Keratinocyte (primary cell): ENCODE data around the gene SMC5. TPM values are rescaled to one million over a fixed set of nuclear protein-coding genes. Genes with fewer than 3 reads are reported as not detected.

Source experiments
- DNase-seq: peaks from one replicate; pipeline ENCODE4 v3.0.0-alpha.2; 2011; ENCODE audit warnings: low read depth, missing footprints, low spot score
- FAIRE-seq: peaks from 2 replicates; lab custom pipeline; 2011; peaks lifted over from hg19 to GRCh38; lab: Jason Lieb, UNC
- H2AFZ ChIP-seq: 2 replicates; pipeline ENCODE4 v1.6.0; 2012; ENCODE audit warnings: low read length, control low read depth, inconsistent platforms; ENCODE audit not compliant: control insufficient read depth
- H3K27ac ChIP-seq: 2 replicates; pipeline ENCODE4 v1.5.1; 2011; ENCODE audit warnings: low read length; ENCODE audit not compliant: control insufficient read depth, insufficient read depth
- H3K27me3 ChIP-seq: 3 replicates; pipeline ENCODE4 v1.6.0; 2011; ENCODE audit warnings: low read length; ENCODE audit not compliant: control insufficient read depth, insufficient read depth; ENCODE audit errors: extremely low read depth
- H3K36me3 ChIP-seq, 2 experiments: 2 replicates in 1 of 2; 3 replicates in 1 of 2; pipeline ENCODE4 v1.5.1; 2011; ENCODE audit warnings: low read length in 2 of 2, mild to moderate bottlenecking in 1 of 2; ENCODE audit not compliant: control insufficient read depth in 2 of 2, insufficient read depth in 2 of 2; ENCODE audit errors: extremely low read depth in 1 of 2
- H3K4me1 ChIP-seq: 3 replicates; pipeline ENCODE4 v1.5.1; 2011; ENCODE audit warnings: low read length; ENCODE audit not compliant: control insufficient read depth, insufficient read depth; ENCODE audit errors: extremely low read depth
- H3K4me2 ChIP-seq: 3 replicates; pipeline ENCODE4 v1.6.0; 2011; ENCODE audit warnings: low read depth, low read length; ENCODE audit not compliant: control insufficient read depth, insufficient read depth; ENCODE audit errors: extremely low read depth
- H3K4me3 ChIP-seq, 3 experiments: fragments of 200-600 bp in 1 of 3; sonication (generic) in 1 of 3; 2 replicates in 2 of 3; 3 replicates in 1 of 3; pipeline ENCODE4 v1.5.1; 2011 to 2016; ENCODE audit warnings: low read length in 3 of 3, mild to moderate bottlenecking in 3 of 3, control low read depth in 2 of 3, inconsistent platforms in 1 of 3, low read depth in 1 of 3, mixed read lengths in 1 of 3, mixed run types in 1 of 3, moderate library complexity in 1 of 3; ENCODE audit not compliant: control insufficient read depth in 2 of 3, insufficient read depth in 2 of 3; ENCODE audit errors: extremely low read depth in 1 of 3
- H3K79me2 ChIP-seq: 2 replicates; pipeline ENCODE4 v1.6.0; 2012; ENCODE audit warnings: low read length; ENCODE audit not compliant: control insufficient read depth, insufficient read depth
- H3K9ac ChIP-seq: 3 replicates; pipeline ENCODE4 v1.6.0; 2011; ENCODE audit warnings: low read length; ENCODE audit not compliant: control insufficient read depth, insufficient read depth; ENCODE audit errors: extremely low read depth
- H3K9me1 ChIP-seq: 3 replicates; pipeline ENCODE4 v1.6.0; 2011; ENCODE audit warnings: low read length; ENCODE audit not compliant: control insufficient read depth, insufficient read depth; ENCODE audit errors: extremely low read depth
- H3K9me3 ChIP-seq: 2 replicates; pipeline ENCODE4 v1.5.1; 2012; ENCODE audit warnings: low read depth, low read length; ENCODE audit not compliant: control insufficient read depth
- H4K20me1 ChIP-seq: 3 replicates; pipeline ENCODE4 v1.6.0; 2011; ENCODE audit warnings: low read length; ENCODE audit not compliant: control insufficient read depth, insufficient read depth; ENCODE audit errors: extremely low read depth
- EZH2 ChIP-seq: IDR thresholded peaks from one replicate; pipeline ENCODE4 v1.6.1; 2012; ENCODE audit warnings: inconsistent platforms, mild to moderate bottlenecking, low read length, moderate library complexity
- dilution Hi-C: fragments of 300-500 bp; cut with MboI; formaldehyde crosslinking; loops from one replicate; pipeline ENCODE4 v1.7.0; 2020; ENCODE audit warnings: low sequenced_read_pairs; ENCODE audit not compliant: extremely low pct_ligation_motif_present
- polyA plus RNA-seq, 5 experiments: library from polyadenylated mRNA; depleted of rRNA in 3 of 5; stranded (reverse) in 3 of 5; stranded (forward) in 1 of 5; unstranded in 1 of 5; fragments of >200 nt; gene quantifications; 1 replicate in 1 of 5; 2 replicates in 3 of 5; 3 replicates in 1 of 5; pipeline versions ENCODE4 v1.2.1 to v1.2.3, GENCODE V29; 2011 to 2012; ENCODE audit warnings: missing spikeins in 2 of 5, low read depth in 1 of 5, low replicate concordance in 1 of 5
- TF ChIP-seq, protein P1 (sequence below), 3 experiments: IDR thresholded peaks in 1 of 3; conservative IDR thresholded peaks in 1 of 3; optimal IDR thresholded peaks in 1 of 3; 2 replicates in 2 of 3; 3 replicates in 1 of 3; pipeline versions ENCODE3 to v1.5.1; 2011; ENCODE audit warnings: low read length in 3 of 3, mild to moderate bottlenecking in 3 of 3, moderate library complexity in 2 of 3, control low read depth in 1 of 3, inconsistent platforms in 1 of 3; ENCODE audit not compliant: insufficient read depth in 2 of 3; ENCODE audit errors: extremely low read depth in 1 of 3

The SMC5 gene
- polyA plus RNA-seq, 1 donor (not counting 4 experiments of a cell fraction or from before 2014, with no cell fraction given) = 16.5 TPM

GRCh38 chr9:70363760-70364159 lies 105.0 kb downstream of the SMC5 start:
- H3K79me2 ChIP-seq = no peaks in the 10 kb centered on the region
- H3K9me3 ChIP-seq = no peaks in the 10 kb centered on the region
- no peak overlapping the region for H3K9ac ChIP-seq
- TF ChIP-seq, protein P1, sequence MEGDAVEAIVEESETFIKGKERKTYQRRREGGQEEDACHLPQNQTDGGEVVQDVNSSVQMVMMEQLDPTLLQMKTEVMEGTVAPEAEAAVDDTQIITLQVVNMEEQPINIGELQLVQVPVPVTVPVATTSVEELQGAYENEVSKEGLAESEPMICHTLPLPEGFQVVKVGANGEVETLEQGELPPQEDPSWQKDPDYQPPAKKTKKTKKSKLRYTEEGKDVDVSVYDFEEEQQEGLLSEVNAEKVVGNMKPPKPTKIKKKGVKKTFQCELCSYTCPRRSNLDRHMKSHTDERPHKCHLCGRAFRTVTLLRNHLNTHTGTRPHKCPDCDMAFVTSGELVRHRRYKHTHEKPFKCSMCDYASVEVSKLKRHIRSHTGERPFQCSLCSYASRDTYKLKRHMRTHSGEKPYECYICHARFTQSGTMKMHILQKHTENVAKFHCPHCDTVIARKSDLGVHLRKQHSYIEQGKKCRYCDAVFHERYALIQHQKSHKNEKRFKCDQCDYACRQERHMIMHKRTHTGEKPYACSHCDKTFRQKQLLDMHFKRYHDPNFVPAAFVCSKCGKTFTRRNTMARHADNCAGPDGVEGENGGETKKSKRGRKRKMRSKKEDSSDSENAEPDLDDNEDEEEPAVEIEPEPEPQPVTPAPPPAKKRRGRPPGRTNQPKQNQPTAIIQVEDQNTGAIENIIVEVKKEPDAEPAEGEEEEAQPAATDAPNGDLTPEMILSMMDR (optimal IDR thresholded peaks at IDR 0.05 in 1 of 3, IDR thresholded peaks at IDR 0.05 in 1 of 3, conservative IDR thresholded peaks at IDR 0.05 in 1 of 3; ENCODE audit: extremely low read depth in 1 of 3, insufficient read depth in 2 of 3, low read length in 3 of 3) = no peak
- H3K4me3 ChIP-seq = no peak overlapping the region
- no peaks in the 10 kb centered on the region for H4K20me1 ChIP-seq
- H3K36me3 ChIP-seq = no peaks in the 10 kb centered on the region
- no peaks in the 10 kb centered on the region for H3K9me1 ChIP-seq
- DNase-seq (no peak), FAIRE-seq (no peak)
- dilution Hi-C loops = no loop called here
- H2AFZ ChIP-seq = no peak overlapping the region
- no peak overlapping the region for H3K27ac ChIP-seq
- H3K27me3 ChIP-seq = no peaks in the 10 kb centered on the region
- H3K4me1 ChIP-seq = no peaks in the 10 kb centered on the region
- H3K4me2 ChIP-seq = no peak overlapping the region

- Histone ChIP-seq H4K20me1 (no peaks in the 10 kb centered on the region), H3K79me2 (no peaks in the 10 kb centered on the region), H3K9ac (no peak overlapping the region), H3K9me1 (no peaks in the 10 kb centered on the region), H3K36me3 (no peaks in the 10 kb centered on the region), H3K27ac (no peak overlapping the region), H2AFZ (no peak overlapping the region), H3K27me3 (no peaks in the 10 kb centered on the region), H3K9me3 (no peaks in the 10 kb centered on the region), H3K4me2 (no peak overlapping the region), H3K4me3 (no peak overlapping the region), H3K4me1 (no peaks in the 10 kb centered on the region)
- dilution Hi-C loops = no loop called here
- no peak for FAIRE-seq
- DNase-seq = no peak
- TF ChIP-seq EZH2 = no peak
- TF ChIP-seq, protein P1 (optimal IDR thresholded peaks at IDR 0.05 in 1 of 3, IDR thresholded peaks at IDR 0.05 in 1 of 3, conservative IDR thresholded peaks at IDR 0.05 in 1 of 3; ENCODE audit: extremely low read depth in 1 of 3, insufficient read depth in 2 of 3, low read length in 3 of 3) = no peak
Observed at GRCh38 chr9:70367305-70367930, 108.6 kb downstream of the SMC5 start.
